ENCODE results near the gene GGACT. TPM values are rescaled to one million over a fixed set of nuclear protein-coding genes. Genes with fewer than 3 reads are reported as not detected.

Gene GGACT
- 3.0 and 5.7 TPM in 2 replicates for total RNA-seq

GRCh38 chr13:100588331-100589177, at the start of gene GGACT:
Gene GGACT, minus strand, starts transcription at chr13:100588789. Its CDS starts 56,198 bp downstream, at chr13:100532591.

Other genes starting within 250 kb of the GGACT start
- 19.6 and 20.1 TPM in 2 replicates for gene TMTC4, start 86.0 kb upstream of the GGACT start, total RNA-seq